NOMO-1 treated with dmso at 0.1 percent for 144 hours (cell line): ENCODE measurements around the gene MYO19.
"Not testable (repeated sequence)": the region's sequence is repeated elsewhere in the genome, so short reads cannot be mapped to it uniquely, and the experiment has no call there.

Experiments
- DNase-seq: peaks from one replicate; lab custom pipeline; 2025; ENCODE audit not compliant: unreplicated experiment; lab: John Stamatoyannopoulos, UW

The MYO19 gene

DNA sequence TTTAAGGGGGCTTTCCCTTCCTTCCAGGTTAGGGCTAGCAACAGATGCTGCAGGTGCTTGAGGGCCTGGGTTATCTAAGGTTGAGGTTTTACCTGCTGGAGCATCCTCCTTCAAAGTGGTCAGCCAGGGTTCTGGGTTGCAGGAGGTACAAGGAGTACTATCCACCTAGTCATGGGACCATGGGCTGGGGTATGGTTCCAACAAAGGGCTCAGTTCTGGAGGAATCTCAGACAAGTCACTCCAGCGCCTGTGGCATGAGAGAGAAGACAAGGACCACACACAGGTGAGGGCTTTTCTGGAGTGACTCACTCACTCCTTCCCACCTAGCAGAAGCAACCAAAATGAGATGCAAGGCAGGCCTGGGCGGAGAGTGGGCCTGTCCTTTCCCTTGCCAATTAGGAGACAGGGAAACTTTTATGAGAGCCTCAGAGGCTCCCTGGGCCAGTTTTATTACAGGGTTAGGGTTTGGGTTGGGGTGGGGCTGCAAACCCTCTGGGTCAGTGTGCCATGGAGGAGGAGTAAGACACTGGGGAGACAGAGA is 2.2 kb downstream of the MYO19 start:
- no peak for DNase-seq

DNA sequence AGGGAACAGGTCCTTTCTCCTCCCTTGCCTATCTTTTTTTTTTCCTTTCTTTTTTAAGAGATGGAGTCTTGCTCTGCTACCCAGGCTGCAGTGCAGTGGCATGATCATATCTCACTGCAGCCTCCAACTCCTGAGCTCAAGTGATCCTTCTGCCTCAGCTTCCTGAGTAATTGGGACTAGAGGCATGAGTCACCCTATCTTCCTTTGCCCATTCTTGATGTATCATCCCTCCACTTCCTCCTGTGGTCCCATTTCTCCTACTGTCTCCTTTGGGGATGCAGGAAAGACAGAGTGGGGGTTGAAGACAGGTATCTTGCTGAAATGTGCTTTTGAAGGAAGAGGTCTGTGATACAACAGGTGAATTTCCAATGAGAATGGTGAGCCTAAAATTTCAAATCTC is 5.5 kb downstream of the MYO19 start:
- no peak for DNase-seq

GRCh38 chr17:36527621-36528250 is 6.9 kb downstream of the MYO19 start:
- DNase-seq = no peak

GRCh38 chr17:36525888-36526287 is 8.8 kb downstream of the MYO19 start:
- no peak for DNase-seq

- no peak for DNase-seq
These were observed 9.6 kb downstream of the MYO19 start for GRCh38 chr17:36525113-36525512.

DNA sequence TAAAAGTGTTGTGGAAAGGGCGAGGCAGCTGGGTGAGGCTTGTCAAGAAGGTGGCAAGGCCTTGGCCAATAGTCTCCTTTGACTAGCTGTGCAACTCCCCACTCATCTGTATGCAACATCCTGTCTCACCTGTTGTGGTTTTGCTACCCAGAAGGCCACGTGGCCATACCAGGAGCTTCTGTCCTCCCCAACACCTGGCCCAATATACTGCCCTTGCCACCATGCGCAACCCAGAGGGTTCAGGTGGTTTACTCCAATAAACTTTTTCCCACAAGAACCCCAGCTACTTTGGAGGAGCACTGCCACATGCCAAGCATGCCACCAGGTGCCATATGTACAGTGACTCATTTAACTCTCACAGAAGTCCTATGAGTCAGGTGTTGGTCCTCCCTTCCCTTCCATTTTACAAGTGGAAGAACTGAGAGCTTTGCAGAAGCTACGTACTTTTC is 10.2 kb downstream of the MYO19 start:
- no peak for DNase-seq

DNA sequence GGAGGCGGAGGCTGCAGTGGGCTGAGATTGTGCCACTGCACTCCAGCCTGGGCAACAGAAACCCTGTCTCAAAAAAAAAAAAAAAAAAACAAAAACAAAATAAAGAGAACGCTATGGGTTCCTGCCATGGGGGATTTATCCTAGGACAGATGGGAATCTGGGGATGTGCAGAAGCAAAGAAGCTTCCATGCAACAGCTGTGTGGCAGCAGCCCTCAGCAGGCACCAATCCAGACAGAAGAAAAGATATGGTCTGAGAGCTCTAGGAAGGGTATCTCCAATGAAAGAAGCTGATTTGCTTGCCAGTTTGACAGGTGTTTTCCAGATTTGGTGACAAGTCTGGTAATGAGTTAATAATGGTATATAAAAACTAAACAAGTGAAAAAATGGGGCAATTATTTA is 11.6 kb downstream of the MYO19 start:
- no peak for DNase-seq

GRCh38 chr17:36515837-36516236 is 18.8 kb downstream of the MYO19 start:
- no peak for DNase-seq

GRCh38 chr17:36514856-36515255 is 19.8 kb downstream of the MYO19 start:
- no peak for DNase-seq

DNA sequence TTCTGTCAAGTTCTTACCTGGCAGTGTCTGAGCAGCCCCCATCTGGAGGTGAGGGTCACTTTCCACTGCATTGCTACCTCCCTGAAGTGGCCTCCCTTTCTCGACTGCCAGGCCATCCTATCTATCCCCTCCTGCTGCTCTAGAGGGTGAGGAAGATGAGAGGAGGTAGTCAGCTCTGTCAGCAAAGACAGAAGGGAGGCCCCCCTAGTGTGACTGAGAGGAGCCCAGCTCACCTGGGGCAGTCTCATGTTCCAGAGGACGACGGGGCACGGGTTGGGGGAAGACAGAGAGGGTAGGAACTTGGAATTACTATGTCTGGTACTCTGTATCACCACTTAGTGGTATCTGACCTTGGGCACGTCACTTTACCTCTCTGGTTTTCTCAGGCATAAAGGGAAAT is 22.0 kb downstream of the MYO19 start:
- no peak for DNase-seq

- no peak for DNase-seq
These were observed 23.5 kb downstream of the MYO19 start for GRCh38 chr17:36511216-36511615.

DNA sequence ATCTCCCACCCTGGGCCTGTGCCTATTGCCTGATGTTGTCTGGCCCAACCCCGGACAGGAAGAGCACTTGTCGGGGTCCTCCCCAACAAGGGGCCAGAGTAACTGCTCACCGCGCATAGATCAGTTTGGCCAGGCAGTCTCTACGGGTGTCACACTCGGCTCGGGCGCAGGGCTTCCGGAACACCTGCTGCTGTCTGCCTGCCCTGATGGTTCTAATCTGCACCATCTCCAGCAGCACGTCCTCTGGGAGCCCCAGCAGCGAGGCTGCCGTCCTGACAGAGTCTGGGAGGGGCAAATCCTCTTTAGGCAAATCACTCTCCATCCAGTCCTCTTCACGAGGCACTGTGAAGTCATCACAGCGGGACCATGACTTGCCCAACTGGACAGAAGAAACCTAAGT is 24.0 kb downstream of the MYO19 start:
- no peak for DNase-seq

GRCh38 chr17:36509272-36509985 is 25.2 kb downstream of the MYO19 start:
- DNase-seq = no peak

- DNase-seq = not testable (repeated sequence)
These were observed 26.2 kb downstream of the MYO19 start for GRCh38 chr17:36508439-36508838.

DNA sequence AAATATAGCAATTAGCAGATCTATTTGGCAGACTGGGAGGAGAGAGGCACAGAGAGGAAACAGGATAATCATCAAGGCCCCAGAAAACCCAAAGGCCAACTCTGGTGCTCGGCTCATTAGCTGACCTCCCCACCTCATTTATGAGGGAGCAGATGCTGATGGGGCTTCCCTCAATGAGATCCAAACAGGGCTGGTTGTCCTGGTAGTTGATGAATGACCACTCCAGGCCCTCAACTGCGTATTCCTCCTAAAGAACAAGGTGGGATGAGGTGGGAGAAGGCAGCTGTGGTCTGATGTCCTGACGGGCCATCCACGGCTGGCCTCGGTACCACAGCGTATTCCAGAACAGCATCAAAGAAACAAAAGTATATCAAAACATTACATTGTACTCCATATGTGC is 27.4 kb downstream of the MYO19 start:
- DNase-seq = no peak

GRCh38 chr17:36506831-36507230 is 27.8 kb downstream of the MYO19 start:
- no peak for DNase-seq

- DNase-seq = no peak
These were observed 28.3 kb downstream of the MYO19 start for GRCh38 chr17:36506249-36506826.

DNA sequence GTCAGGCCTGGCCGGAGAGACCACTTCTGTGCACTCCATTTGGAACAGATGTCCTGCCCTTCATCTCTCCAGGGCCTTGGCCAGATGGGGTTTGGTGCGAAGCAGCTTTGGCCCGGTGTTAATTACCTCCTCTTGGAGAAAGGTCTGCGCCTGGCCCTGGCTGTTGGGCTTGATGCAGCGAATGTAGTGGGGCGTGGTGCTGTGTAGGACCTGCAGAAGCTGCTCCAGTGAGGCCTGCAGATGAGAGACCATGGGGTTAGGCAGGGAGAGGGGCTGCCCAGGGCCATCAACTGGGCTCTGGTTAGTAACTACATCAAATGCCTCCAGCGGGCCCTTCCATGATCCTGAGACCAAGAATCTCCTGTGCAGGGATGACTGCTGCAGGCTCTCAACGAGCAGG is 29.5 kb downstream of the MYO19 start:
- DNase-seq = no peak

- DNase-seq = no peak
These were observed 30.5 kb downstream of the MYO19 start for GRCh38 chr17:36504156-36504545.

- DNase-seq = no peak
These were observed 31.1 kb downstream of the MYO19 start for GRCh38 chr17:36503456-36504155.

- no peak for DNase-seq
These were observed 32.7 kb downstream of the MYO19 start for GRCh38 chr17:36501963-36502362.

DNA sequence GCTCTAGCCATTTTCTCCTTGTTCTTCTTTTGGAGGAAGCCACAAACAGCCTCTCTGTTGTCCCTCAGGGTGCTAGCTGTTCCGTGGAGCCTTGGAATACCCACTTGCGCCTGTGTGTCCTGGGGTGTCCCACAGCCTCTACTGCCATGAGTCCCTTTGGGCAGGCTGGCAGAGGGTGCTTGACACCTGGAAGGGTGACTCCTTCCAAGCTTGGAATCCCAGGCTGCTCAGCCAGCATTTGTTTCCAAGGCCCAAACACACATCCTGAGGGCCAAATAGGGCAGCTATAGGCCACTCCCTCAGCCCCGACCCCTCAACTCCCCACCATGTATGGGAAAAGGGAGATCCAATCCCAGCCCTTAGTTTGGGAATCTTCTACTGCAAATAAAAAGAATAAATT is 33.3 kb downstream of the MYO19 start:
- no peak for DNase-seq
